PC-9 (cell line): Measurements from ENCODE around the gene IRAK1. TPM values are rescaled to one million over a fixed set of nuclear protein-coding genes. Genes with fewer than 3 reads are reported as not detected.

Experiments used
- BruUV-seq: library from RNA; stranded (reverse); fragments of 400-500 nt; replicated peaks from 2 replicates; lab custom pipeline; 2021; lab: Mats Ljungman, UMichigan
- CTCF ChIA-PET: fragments of 300-600 bp; sonication (Branson Sonifier 250); formaldehyde crosslinking; loops from one replicate; lab custom pipeline; 2022; ENCODE audit warnings: antibody characterized with exemption; lab: Charles Lee
- POLR2A ChIA-PET: fragments of 300-600 bp; sonication (Branson Sonifier 250); formaldehyde crosslinking; loops from one replicate; lab custom pipeline; 2022; ENCODE audit warnings: antibody characterized with exemption; ENCODE audit not compliant: unreplicated experiment; lab: Charles Lee
- DNase-seq, 2 experiments: peaks; one replicate each; pipeline versions ENCODE4 v3.0.0 to v3.0.0-alpha.2; 2015 to 2022; ENCODE audit warnings: mixed read lengths in 1 of 2
- H2AFZ ChIP-seq: fragments of 200-600 bp; sonication (generic); 2 replicates; pipeline ENCODE4 v1.8.1; 2017; ENCODE audit warnings: antibody characterized with exemption
- H3F3A ChIP-seq: fragments of 200-600 bp; sonication (generic); 2 replicates; pipeline ENCODE4 v1.8.1; 2017; ENCODE audit warnings: antibody characterized with exemption, mild to moderate bottlenecking, low read depth; ENCODE audit not compliant: insufficient read depth
- H3K27ac ChIP-seq: fragments of 200-600 bp; sonication (generic); 2 replicates; pipeline ENCODE4 v1.6.1; 2016; ENCODE audit warnings: mixed run types
- H3K27me3 ChIP-seq: fragments of 200-600 bp; sonication (generic); 2 replicates; pipeline ENCODE4 v1.6.1; 2016; ENCODE audit warnings: low read depth, mixed run types; ENCODE audit not compliant: insufficient read depth
- H3K36me3 ChIP-seq: fragments of 200-600 bp; sonication (generic); 2 replicates; pipeline ENCODE4 v1.6.1; 2016; ENCODE audit warnings: low read depth, mixed run types
- H3K4me1 ChIP-seq: fragments of 200-600 bp; sonication (generic); replicated peaks from 2 replicates; pipeline ENCODE4 v1.6.1; 2016; ENCODE audit warnings: mixed run types; ENCODE audit not compliant: insufficient read depth
- H3K4me2 ChIP-seq: fragments of 200-600 bp; sonication (generic); 2 replicates; pipeline ENCODE4 v1.6.1; 2017; ENCODE audit warnings: mixed run types
- H3K4me3 ChIP-seq: fragments of 200-600 bp; sonication (generic); 2 replicates; pipeline ENCODE4 v1.6.1; 2016; ENCODE audit warnings: mixed run types
- H3K79me2 ChIP-seq: fragments of 200-600 bp; sonication (generic); 2 replicates; pipeline ENCODE4 v1.6.1; 2017; ENCODE audit warnings: low read depth, mixed run types
- H3K9me2 ChIP-seq: fragments of 200-600 bp; sonication (generic); 2 replicates; pipeline ENCODE4 v1.8.1; 2017; ENCODE audit warnings: mild to moderate bottlenecking; ENCODE audit not compliant: insufficient read depth
- H3K9me3 ChIP-seq: fragments of 200-600 bp; sonication (generic); 2 replicates; pipeline ENCODE4 v1.8.1; 2016; ENCODE audit warnings: low read depth; ENCODE audit not compliant: insufficient read depth
- H4K20me1 ChIP-seq: fragments of 200-600 bp; sonication (generic); 2 replicates; pipeline ENCODE4 v1.8.1; 2017; ENCODE audit not compliant: insufficient read depth
- EZH2 ChIP-seq: fragments of 200-600 bp; sonication (generic); IDR thresholded peaks from 2 replicates; pipeline ENCODE4 v1.8.0; 2017; ENCODE audit warnings: antibody characterized with exemption, low read depth
- intact Hi-C: fragments of 100-400 bp; cut with micrococcal nuclease; formaldehyde crosslinking; loops from one replicate; pipeline ENCODE4 v1.10.0; 2022; ENCODE audit not compliant: unreplicated experiment
- microRNA-seq: library from miRNA; unstranded; fragments of <30 nt; microRNA quantifications from one replicate; pipeline ENCODE4 v1.2.0, GENCODE V29; 2021; ENCODE audit warnings: borderline number of aligned reads, borderline replicate concordance
- total RNA-seq: library from RNA; stranded (reverse); gene quantifications from 2 replicates; pipeline ENCODE4 v1.2.3, GENCODE V29; 2021
- TF ChIP-seq, protein P1 (sequence below): fragments of 200-600 bp; sonication (generic); conservative IDR thresholded peaks from 2 replicates; pipeline ENCODE4 v1.6.1; 2017; ENCODE audit warnings: mixed run types, antibody characterized with exemption, mild to moderate bottlenecking, moderate library complexity

Gene IRAK1
- total RNA-seq, 1 experiment from 2014 or later = 364 TPM

DNA sequence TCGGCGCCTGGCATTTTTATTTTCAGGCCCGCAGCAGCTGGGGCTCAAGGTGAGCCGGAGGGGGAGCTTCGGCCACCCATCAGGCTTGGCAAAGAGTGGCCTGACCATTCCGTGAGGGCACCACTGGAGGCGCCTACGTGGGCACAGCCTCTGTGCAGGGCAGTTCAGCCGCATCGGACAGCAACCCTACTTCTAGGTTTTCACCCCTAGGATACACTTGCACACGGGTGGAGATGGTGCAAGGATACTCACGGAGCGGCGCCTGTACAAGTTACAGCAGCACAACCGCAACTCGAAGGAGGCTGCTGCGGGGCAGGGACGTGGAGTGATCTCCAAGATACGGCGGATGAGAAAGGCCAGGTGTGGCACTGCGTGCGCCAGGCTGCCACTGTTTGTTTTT, 58.9 kb downstream of the IRAK1 start:
- H2AFZ ChIP-seq = no peak overlapping the region
- peaks cover 14% of the 10 kb centered on the region for H3K79me2 ChIP-seq
- H3K9me2 ChIP-seq = no peaks in the 10 kb centered on the region
- H4K20me1 ChIP-seq = peaks cover 15% of the 10 kb centered on the region
- H3K36me3 ChIP-seq = no peaks in the 10 kb centered on the region
- no peak overlapping the region for H3K27ac ChIP-seq
- BruUV-seq = no TSS peak
- no peak overlapping the region for H3K4me2 ChIP-seq
- no peaks in the 10 kb centered on the region for H3F3A ChIP-seq
- no peak for DNase-seq
- ChIA-PET POLR2A (no interaction called here), CTCF (no interaction called here)
- TF ChIP-seq, protein P1, sequence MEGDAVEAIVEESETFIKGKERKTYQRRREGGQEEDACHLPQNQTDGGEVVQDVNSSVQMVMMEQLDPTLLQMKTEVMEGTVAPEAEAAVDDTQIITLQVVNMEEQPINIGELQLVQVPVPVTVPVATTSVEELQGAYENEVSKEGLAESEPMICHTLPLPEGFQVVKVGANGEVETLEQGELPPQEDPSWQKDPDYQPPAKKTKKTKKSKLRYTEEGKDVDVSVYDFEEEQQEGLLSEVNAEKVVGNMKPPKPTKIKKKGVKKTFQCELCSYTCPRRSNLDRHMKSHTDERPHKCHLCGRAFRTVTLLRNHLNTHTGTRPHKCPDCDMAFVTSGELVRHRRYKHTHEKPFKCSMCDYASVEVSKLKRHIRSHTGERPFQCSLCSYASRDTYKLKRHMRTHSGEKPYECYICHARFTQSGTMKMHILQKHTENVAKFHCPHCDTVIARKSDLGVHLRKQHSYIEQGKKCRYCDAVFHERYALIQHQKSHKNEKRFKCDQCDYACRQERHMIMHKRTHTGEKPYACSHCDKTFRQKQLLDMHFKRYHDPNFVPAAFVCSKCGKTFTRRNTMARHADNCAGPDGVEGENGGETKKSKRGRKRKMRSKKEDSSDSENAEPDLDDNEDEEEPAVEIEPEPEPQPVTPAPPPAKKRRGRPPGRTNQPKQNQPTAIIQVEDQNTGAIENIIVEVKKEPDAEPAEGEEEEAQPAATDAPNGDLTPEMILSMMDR = no peak
- TF ChIP-seq EZH2 = no peak
- no peak overlapping the region for H3K4me3 ChIP-seq
- no peaks in the 10 kb centered on the region for H3K4me1 ChIP-seq
- intact Hi-C loops = no loop called here
- H3K9me3 ChIP-seq = no peaks in the 10 kb centered on the region
- no peaks in the 10 kb centered on the region for H3K27me3 ChIP-seq

Small RNA genes lying within 50 kb of the gene (microRNA-seq; reads per million reads assigned to microRNA genes)
- gene MIR3202-1 (not detected), gene MIR3202-2 (not detected), gene MIR718 (not detected)

Other genes with a start within 250 kb of the IRAK1 start
- 0.40 and 0.46 TPM in 2 replicates for gene SRPK3, start 238.9 kb downstream of the IRAK1 start, total RNA-seq
- 47.7 and 63.4 TPM in 2 replicates for gene IDH3G, start 225.5 kb downstream of the IRAK1 start, total RNA-seq
- 223 and 310 TPM in 2 replicates for gene SSR4, start 225.2 kb downstream of the IRAK1 start, total RNA-seq
- 0.17 and 0.25 TPM in 2 replicates for gene PDZD4, start 189.4 kb downstream of the IRAK1 start, total RNA-seq
- 68.8 and 79.0 TPM in 2 replicates for gene L1CAM, start 133.7 kb downstream of the IRAK1 start, total RNA-seq
- gene AVPR2, start 115.2 kb downstream of the IRAK1 start, total RNA-seq = 3.2 and 3.8 TPM in 2 replicates
- 47.0 and 86.0 TPM in 2 replicates for gene ARHGAP4, start 93.6 kb downstream of the IRAK1 start, total RNA-seq
- 181 and 189 TPM in 2 replicates for gene NAA10, start 84.9 kb downstream of the IRAK1 start, total RNA-seq
- gene RENBP, start 75.3 kb downstream of the IRAK1 start, total RNA-seq = 6.8 and 6.9 TPM in 2 replicates
- 67.1 and 79.9 TPM in 2 replicates for gene HCFC1, start 48.1 kb downstream of the IRAK1 start, total RNA-seq
- 20.1 and 30.8 TPM in 2 replicates for gene TMEM187, start 47.1 kb downstream of the IRAK1 start, total RNA-seq
- 85.6 and 90.1 TPM in 2 replicates for gene MECP2, start 77.8 kb upstream of the IRAK1 start, total RNA-seq
- gene OPN1LW, start 124.3 kb upstream of the IRAK1 start, total RNA-seq = not detected in 2 replicates
- gene OPN1MW, start 162.7 kb upstream of the IRAK1 start, total RNA-seq = not detected in 2 replicates
- gene OPN1MW2, start 199.9 kb upstream of the IRAK1 start, total RNA-seq = not detected in 2 replicates
- not detected in 2 replicates for gene OPN1MW3, start 237.7 kb upstream of the IRAK1 start, total RNA-seq